ENCODE results near the gene MLF2. TPM values are rescaled to one million over a fixed set of nuclear protein-coding genes. Genes with fewer than 3 reads are reported as not detected.

The MLF2 gene
- total RNA-seq, 1 experiment from 2014 or later = 309 TPM

GRCh38 chr12:6779708-6780432 lies 26.9 kb upstream of the MLF2 start:
- Histone ChIP-seq H3K27me3 (ENCODE audit: insufficient read depth, low read length) (no peaks in the 10 kb centered on the region), H3K36me3 (ENCODE audit: control insufficient read depth in 1 of 2, insufficient read depth in 2 of 2, low read length in 2 of 2) (no peaks in the 10 kb centered on the region), H3K9ac (ENCODE audit: low read length) (no peak overlapping the region), H3K4me1 (ENCODE audit: control insufficient read depth in 1 of 2, insufficient read depth in 2 of 2, low read length in 2 of 2) (peaks cover 11 to 22% of the 10 kb centered on the region in 2 experiments; a peak in 3 of 4 replicates), H3K4me2 (ENCODE audit: low read length) (no peak overlapping the region), H3K4me3 (replicated peaks in 1 of 2; ENCODE audit: low read depth in 1 of 2, low read length in 2 of 2) (no peak overlapping the region), H3K9me3 (ENCODE audit: control insufficient read depth in 1 of 2, insufficient read depth in 1 of 2, low read depth in 1 of 2, low read length in 2 of 2) (no peaks in the 10 kb centered on the region), H4K20me1 (ENCODE audit: insufficient read depth) (no peaks in the 10 kb centered on the region), H2AFZ (ENCODE audit: low read depth, low read length, poor library complexity, severe bottlenecking) (no peak overlapping the region), H3K9me2 (ENCODE audit: insufficient read depth) (no peaks in the 10 kb centered on the region), H3K27ac (ENCODE audit: low read depth, low read length) (no peak overlapping the region), H3K79me2 (ENCODE audit: insufficient read depth, low read length) (no peaks in the 10 kb centered on the region)
- ChIA-PET RAD21 (ENCODE audit: low non-redundant PET in 1 of 2, low total read pairs in 2 of 2, uncharacterized antibody in 2 of 2, unreplicated experiment in 2 of 2) (no interaction called here), CTCF (interaction anchor here (0.9 to 2.5 kb wide), 2 partner anchors 13 to 26 kb away, joined by 3 to 16 read pairs; partner anchors contain the start of genes MLF2 and PTMS), POLR2A (interaction anchor here (0.6 to 1.6 kb wide), 2 partner anchors 14 to 40 kb away, joined by 3 to 8 read pairs; partner anchors contain the start of gene PTMS)
- ATAC-seq (no peak), DNase-seq (ENCODE audit: low read depth, low spot score) (no peak)
- TF ChIP-seq EGR1 (IDR thresholded peaks at IDR 0.05; ENCODE audit: low read depth) = no peak
- no peak for TF ChIP-seq ZNF274 (IDR thresholded peaks at IDR 0.05; ENCODE audit: low read depth, low read length)
- no peak for TF ChIP-seq ATF3 (IDR thresholded peaks at IDR 0.05)
- no TSS peak for BruUV-seq (replicated peaks)
- intact Hi-C loops (cut with micrococcal nuclease) = loop anchor here (1.0 kb wide), 3 partner anchors 27 to 163 kb away; partner anchors contain the start of gene MLF2

- ATAC-seq (peak; percentile 98), DNase-seq (ENCODE audit: low read depth, low spot score) (peak; percentile 81)
- ChIA-PET CTCF (interaction anchor here (0.7 to 1.7 kb wide), 7 partner anchors 8 to 91 kb away, joined by 3 to 13 read pairs (median 3); partner anchors contain the start of genes GPR162 and MLF2), POLR2A (interaction anchor here (0.9 to 1.0 kb wide), 2 partner anchors 26 to 245 kb away, joined by 3 to 7 read pairs; partner anchors contain the start of genes GAPDH and MLF2), RAD21 (ENCODE audit: low non-redundant PET in 1 of 2, low total read pairs in 2 of 2, uncharacterized antibody in 2 of 2, unreplicated experiment in 2 of 2) (interaction anchor here in 1 of 2 experiments (0.7 to 1.0 kb wide), 2 partner anchors 23 to 151 kb away, joined by 3 to 4 read pairs; no protein-coding TSS in a partner anchor)
- Histone ChIP-seq H3K27me3 (ENCODE audit: insufficient read depth, low read length) (no peaks in the 10 kb centered on the region), H3K79me2 (ENCODE audit: insufficient read depth, low read length) (no peaks in the 10 kb centered on the region), H4K20me1 (ENCODE audit: insufficient read depth) (no peaks in the 10 kb centered on the region), H2AFZ (ENCODE audit: low read depth, low read length, poor library complexity, severe bottlenecking) (no peak overlapping the region), H3K27ac (ENCODE audit: low read depth, low read length) (peak overlapping the region; percentile 51), H3K4me1 (ENCODE audit: control insufficient read depth in 1 of 2, insufficient read depth in 2 of 2, low read length in 2 of 2) (peaks cover 11 to 14% of the 10 kb centered on the region in 2 experiments; a peak in 3 of 4 replicates), H3K9me3 (ENCODE audit: control insufficient read depth in 1 of 2, insufficient read depth in 1 of 2, low read depth in 1 of 2, low read length in 2 of 2) (no peaks in the 10 kb centered on the region), H3K4me3 (replicated peaks in 1 of 2; ENCODE audit: low read depth in 1 of 2, low read length in 2 of 2) (peak overlapping the region in 1 of 2 experiments; percentile 32; a peak in 1 of 4 replicates), H3K9me2 (ENCODE audit: insufficient read depth) (no peaks in the 10 kb centered on the region), H3K36me3 (ENCODE audit: control insufficient read depth in 1 of 2, insufficient read depth in 2 of 2, low read length in 2 of 2) (no peaks in the 10 kb centered on the region), H3K9ac (ENCODE audit: low read length) (peak overlapping the region; percentile 42), H3K4me2 (ENCODE audit: low read length) (peak overlapping the region; percentile 69)
- TF ChIP-seq CEBPB (IDR thresholded peaks at IDR 0.05; ENCODE audit: low read depth) (no peak), CTCF (IDR thresholded peaks at IDR 0.05 in 2 of 3, conservative IDR thresholded peaks at IDR 0.05 in 1 of 3; ENCODE audit: borderline replicate concordance in 1 of 3, insufficient read depth in 1 of 3, low read depth in 2 of 3, low read length in 2 of 3) (peak; percentile 95), ZBTB33 (IDR thresholded peaks at IDR 0.05; ENCODE audit: extremely low read depth, insufficient replicate concordance, low read length) (peak; percentile 33), RAD21 (IDR thresholded peaks at IDR 0.05; ENCODE audit: low read depth) (peak; percentile 99), ZNF274 (IDR thresholded peaks at IDR 0.05; ENCODE audit: low read depth, low read length) (no peak), YY1 (IDR thresholded peaks at IDR 0.05; ENCODE audit: extremely low read depth, insufficient replicate concordance, low read depth, low read length) (peak; percentile 62)
- intact Hi-C loops (cut with micrococcal nuclease) = loop anchor here (1.0 kb wide), 3 partner anchors 26 to 162 kb away; partner anchors contain the start of gene MLF2
- BruUV-seq (replicated peaks) = no TSS peak
These were observed 25.9 kb upstream of the MLF2 start for GRCh38 chr12:6778574-6779550.

Data from HCT116 (cell line).